H1 (cell line): ENCODE measurements around the gene RAD51B. TPM values are rescaled to one million over a fixed set of nuclear protein-coding genes. Genes with fewer than 3 reads are reported as not detected.

Experiments used
- CTCF ChIA-PET: fragments of 300-600 bp; sonication (Branson Sonifier 250); formaldehyde crosslinking; loops from one replicate; lab custom pipeline; 2021; ENCODE audit not compliant: partially characterized antibody; lab: Charles Lee
- POLR2A ChIA-PET: fragments of 300-600 bp; sonication (Branson Sonifier 250); formaldehyde crosslinking; loops from one replicate; lab custom pipeline; 2021; ENCODE audit warnings: inconsistent platforms; ENCODE audit not compliant: partially characterized antibody; lab: Charles Lee
- DNase-seq, 2 experiments: peaks; one replicate each; pipeline versions ENCODE4 v3.0.0 to v3.0.0-alpha.2; 2010 to 2022; ENCODE audit warnings: low spot score in 2 of 2, low read depth in 1 of 2, mixed read lengths in 1 of 2
- FAIRE-seq: peaks from 2 replicates; lab custom pipeline; 2011; peaks lifted over from hg19 to GRCh38; lab: Jason Lieb, UNC
- H2AFZ ChIP-seq: 2 replicates; pipeline ENCODE4 v1.8.1; 2012; ENCODE audit warnings: low read length, inconsistent platforms
- H2AK5ac ChIP-seq: 2 replicates; pipeline ENCODE4 v1.6.1; 2013; ENCODE audit warnings: low read depth, low read length
- H2BK120ac ChIP-seq: replicated peaks from 2 replicates; pipeline ENCODE3; 2013; ENCODE audit warnings: low read depth, low read length, inconsistent platforms
- H2BK12ac ChIP-seq: 2 replicates; pipeline ENCODE4 v1.6.1; 2013; ENCODE audit warnings: low read depth, low read length
- H2BK15ac ChIP-seq: 2 replicates; pipeline ENCODE4 v1.6.1; 2013; ENCODE audit warnings: low read length
- H2BK20ac ChIP-seq: 2 replicates; pipeline ENCODE4 v1.6.1; 2013; ENCODE audit warnings: low read length
- H2BK5ac ChIP-seq: 2 replicates; pipeline ENCODE4 v1.6.1; 2013; ENCODE audit warnings: low read depth, low read length
- H3K14ac ChIP-seq: 2 replicates; pipeline ENCODE4 v1.6.1; 2013; ENCODE audit warnings: inconsistent platforms; ENCODE audit not compliant: insufficient read length
- H3K18ac ChIP-seq: 2 replicates; pipeline ENCODE4 v1.6.1; 2013; ENCODE audit warnings: low read length; ENCODE audit errors: extremely low read depth
- H3K23ac ChIP-seq: 2 replicates; pipeline ENCODE4 v1.6.1; 2013; ENCODE audit warnings: inconsistent platforms; ENCODE audit not compliant: insufficient read length
- H3K23me2 ChIP-seq: 2 replicates; pipeline ENCODE4 v1.6.1; 2013; ENCODE audit warnings: low read depth, low read length
- H3K27ac ChIP-seq: 2 replicates; pipeline ENCODE4 v1.6.1; 2011; ENCODE audit warnings: low read depth, low read length, inconsistent platforms
- H3K27me3 ChIP-seq, 4 experiments: replicated peaks in 1 of 4; 1 replicate in 1 of 4; 2 replicates in 3 of 4; pipeline versions ENCODE4 v1.6.1 to v1.8.1; 2011 to 2013; ENCODE audit warnings: low read length in 3 of 4, mild to moderate bottlenecking in 3 of 4, inconsistent platforms in 2 of 4, mixed read lengths in 2 of 4, moderate library complexity in 1 of 4; ENCODE audit not compliant: control insufficient read depth in 3 of 4, insufficient read depth in 3 of 4; ENCODE audit errors: extremely low read depth in 1 of 4
- H3K36me3 ChIP-seq, 4 experiments: 2 replicates each; pipeline versions ENCODE4 v1.6.1 to v1.8.1; 2011 to 2013; ENCODE audit warnings: mild to moderate bottlenecking in 4 of 4, low read length in 3 of 4, moderate library complexity in 2 of 4, control low read depth in 1 of 4, inconsistent platforms in 1 of 4; ENCODE audit not compliant: insufficient read depth in 4 of 4, control insufficient read depth in 2 of 4
- H3K4ac ChIP-seq: replicated peaks from 2 replicates; pipeline ENCODE3; 2013; ENCODE audit warnings: low read length, low read depth, mixed read lengths, inconsistent platforms; ENCODE audit not compliant: insufficient read length
- H3K4me1 ChIP-seq, 4 experiments: replicated peaks in 1 of 4; 1 replicate in 1 of 4; 2 replicates in 3 of 4; pipeline versions ENCODE4 v1.6.1 to v1.8.1; 2011 to 2013; ENCODE audit warnings: low read length in 3 of 4, inconsistent platforms in 2 of 4, mixed read lengths in 1 of 4; ENCODE audit not compliant: insufficient read depth in 4 of 4, control insufficient read depth in 3 of 4
- H3K4me2 ChIP-seq, 2 experiments: 2 replicates each; pipeline versions ENCODE4 v1.6.1 to v1.8.1; 2011 to 2013; ENCODE audit warnings: low read depth in 2 of 2, low read length in 2 of 2, control low read depth in 1 of 2, inconsistent platforms in 1 of 2, mild to moderate bottlenecking in 1 of 2; ENCODE audit not compliant: insufficient read depth in 1 of 2
- H3K4me3 ChIP-seq, 4 experiments: fragments of 200-600, 300-600 bp in 1 of 4; sonication (generic), shearing (Covaris generic), sonication (Bioruptor Twin) in 1 of 4; 2 replicates each; pipeline versions ENCODE4 v1.5.1 to v1.8.1; 2011 to 2016; ENCODE audit warnings: low read length in 4 of 4, low read depth in 3 of 4, control low read depth in 2 of 4, inconsistent platforms in 2 of 4, mild to moderate bottlenecking in 2 of 4, mixed read lengths in 1 of 4, moderate library complexity in 1 of 4; ENCODE audit not compliant: insufficient read depth in 2 of 4; ENCODE audit errors: extremely low read depth in 1 of 4
- H3K56ac ChIP-seq: replicated peaks from 2 replicates; pipeline ENCODE3; 2013; ENCODE audit warnings: low read depth, mild to moderate bottlenecking, mixed read lengths, low read length, inconsistent platforms; ENCODE audit not compliant: insufficient read length
- H3K79me1 ChIP-seq: 2 replicates; pipeline ENCODE4 v1.6.1; 2013; ENCODE audit warnings: low read depth, low read length, control low read depth
- H3K79me2 ChIP-seq, 2 experiments: 2 replicates each; pipeline versions ENCODE4 v1.6.1 to v1.8.1; 2012 to 2013; ENCODE audit warnings: low read length in 2 of 2, mild to moderate bottlenecking in 2 of 2, inconsistent platforms in 1 of 2; ENCODE audit not compliant: insufficient read depth in 2 of 2, control insufficient read depth in 1 of 2
- H3K9ac ChIP-seq, 4 experiments: replicated peaks in 1 of 4; 1 replicate in 1 of 4; 2 replicates in 3 of 4; pipeline versions ENCODE4 v1.6.1 to v1.8.1; 2011 to 2013; ENCODE audit warnings: low read depth in 3 of 4, low read length in 3 of 4, control low read depth in 2 of 4, mild to moderate bottlenecking in 2 of 4, moderate library complexity in 2 of 4, inconsistent platforms in 1 of 4; ENCODE audit errors: extremely low read depth in 1 of 4
- H3K9me3 ChIP-seq, 2 experiments: 2 replicates each; pipeline versions ENCODE4 v1.6.1 to v1.8.1; 2012 to 2013; ENCODE audit warnings: mild to moderate bottlenecking in 2 of 2, moderate library complexity in 2 of 2, control low read depth in 1 of 2, inconsistent platforms in 1 of 2, low read depth in 1 of 2, low read length in 1 of 2, mixed read lengths in 1 of 2; ENCODE audit not compliant: insufficient read depth in 2 of 2
- H4K20me1 ChIP-seq, 2 experiments: replicated peaks in 1 of 2; 2 replicates each; pipeline versions ENCODE3 to v1.8.1; 2011 to 2013; ENCODE audit warnings: inconsistent platforms in 2 of 2, low read length in 2 of 2, mild to moderate bottlenecking in 1 of 2; ENCODE audit not compliant: insufficient read depth in 2 of 2, control insufficient read depth in 1 of 2
- H4K5ac ChIP-seq: 2 replicates; pipeline ENCODE4 v1.6.1; 2013; ENCODE audit warnings: low read length, low read depth, mixed read lengths, inconsistent platforms; ENCODE audit not compliant: insufficient read length
- H4K8ac ChIP-seq: 2 replicates; pipeline ENCODE4 v1.8.0; 2013; ENCODE audit warnings: mild to moderate bottlenecking, moderate library complexity, low read length, inconsistent platforms; ENCODE audit not compliant: insufficient read depth; ENCODE audit errors: extremely low read depth
- H4K91ac ChIP-seq: replicated peaks from 2 replicates; pipeline ENCODE3; 2013; ENCODE audit warnings: low read length, mixed read lengths, inconsistent platforms; ENCODE audit not compliant: insufficient read length
- BRCA1 ChIP-seq: IDR thresholded peaks from 2 replicates; pipeline ENCODE4 v1.6.1; 2012; ENCODE audit warnings: low read depth, low read length, improper control_type of control experiment
- CHD2 ChIP-seq: IDR thresholded peaks from 2 replicates; pipeline ENCODE4 v1.6.1; 2012; ENCODE audit warnings: low read length, improper control_type of control experiment
- E2F6 ChIP-seq: IDR thresholded peaks from 2 replicates; pipeline ENCODE4 v1.6.1; 2012; ENCODE audit warnings: inconsistent platforms
- EZH2 ChIP-seq: fragments of 200-600 bp; sonication (generic); IDR thresholded peaks from 2 replicates; pipeline ENCODE4 v1.7.1; 2012; ENCODE audit warnings: low read depth, mild to moderate bottlenecking, moderate library complexity, low read length, inconsistent platforms; ENCODE audit not compliant: severe bottlenecking
- KDM4A ChIP-seq: IDR thresholded peaks from one replicate; pipeline ENCODE4 v1.7.1; 2012; ENCODE audit warnings: low read depth, mild to moderate bottlenecking, moderate library complexity, low read length, inconsistent platforms; ENCODE audit not compliant: severe bottlenecking
- POLR2A ChIP-seq, 2 experiments: IDR thresholded peaks; 1 replicate in 1 of 2; 2 replicates in 1 of 2; pipeline ENCODE4 v1.6.1; 2011; ENCODE audit warnings: low read depth in 2 of 2, low read length in 2 of 2, mild to moderate bottlenecking in 2 of 2; ENCODE audit errors: control extremely low read depth in 1 of 2
- SIX5 ChIP-seq: IDR thresholded peaks from 2 replicates; pipeline ENCODE4 v1.6.1; 2011; ENCODE audit warnings: mild to moderate bottlenecking, low read depth, low read length
- SUZ12 ChIP-seq: fragments of 200-600 bp; sonication (generic); IDR thresholded peaks from 2 replicates; pipeline ENCODE4 v1.6.1; 2012; ENCODE audit warnings: mild to moderate bottlenecking, inconsistent platforms, low read length, moderate library complexity, mixed read lengths
- TAF1 ChIP-seq: IDR thresholded peaks from 2 replicates; pipeline ENCODE4 v1.6.1; 2011; ENCODE audit warnings: mild to moderate bottlenecking, low read depth, low read length
- TAF7 ChIP-seq: optimal IDR thresholded peaks from 2 replicates; pipeline ENCODE3; 2011; ENCODE audit warnings: low read depth, mild to moderate bottlenecking, inconsistent platforms, low read length, moderate library complexity, borderline replicate concordance
- TBP ChIP-seq: IDR thresholded peaks from 2 replicates; pipeline ENCODE4 v1.6.1; 2011; ENCODE audit warnings: low read depth, low read length, improper control_type of control experiment
- WGBS, 2 experiments: shearing (Covaris generic) in 1 of 2; methylation state at CpG; one replicate each; pipeline versions ENCODE4 v1.1.6 to v1.1.7; 2013 to 2015; ENCODE audit warnings: low lambda C conversion rate in 2 of 2, mixed read lengths in 2 of 2, inconsistent platforms in 1 of 2, low coverage in 1 of 2, missing lambda C conversion rate in 1 of 2; ENCODE audit not compliant: insufficient replicate concordance in 2 of 2, insufficient coverage in 1 of 2, insufficient read length in 1 of 2; ENCODE audit errors: extremely low coverage in 1 of 2, missing lambda C conversion rate in 1 of 2; 5-methylcytosine and 5-hydroxymethylcytosine counted together
- polyA plus RNA-seq, 7 experiments: library from polyadenylated mRNA; depleted of rRNA in 3 of 7; stranded (reverse) in 5 of 7; unstranded in 2 of 7; fragments of >200 nt in 5 of 7; fragments of 200-250 nt in 2 of 7; gene quantifications; 1 replicate in 5 of 7; 2 replicates in 1 of 7; 4 replicates in 1 of 7; pipeline versions ENCODE4 v1.2.1 to v1.2.3, GENCODE V29; 2011 to 2013; ENCODE audit warnings: missing spikeins in 2 of 7, mixed read lengths in 2 of 7
- total RNA-seq: library from RNA; stranded (reverse); fragmentation: NEBNext Ultra II Directional; extraction: Animal tissue kit (Norgen Biotek cat#: 25700); gene quantifications from 2 replicates; pipeline ENCODE4 v1.2.1, GENCODE V29; 2021

Gene RAD51B
- total and polyA plus RNA-seq, 2 of the 8 experiments (the other 6 are each of a cell fraction or from before 2014, with no cell fraction given): 3.9 to 14.9 TPM

DNA sequence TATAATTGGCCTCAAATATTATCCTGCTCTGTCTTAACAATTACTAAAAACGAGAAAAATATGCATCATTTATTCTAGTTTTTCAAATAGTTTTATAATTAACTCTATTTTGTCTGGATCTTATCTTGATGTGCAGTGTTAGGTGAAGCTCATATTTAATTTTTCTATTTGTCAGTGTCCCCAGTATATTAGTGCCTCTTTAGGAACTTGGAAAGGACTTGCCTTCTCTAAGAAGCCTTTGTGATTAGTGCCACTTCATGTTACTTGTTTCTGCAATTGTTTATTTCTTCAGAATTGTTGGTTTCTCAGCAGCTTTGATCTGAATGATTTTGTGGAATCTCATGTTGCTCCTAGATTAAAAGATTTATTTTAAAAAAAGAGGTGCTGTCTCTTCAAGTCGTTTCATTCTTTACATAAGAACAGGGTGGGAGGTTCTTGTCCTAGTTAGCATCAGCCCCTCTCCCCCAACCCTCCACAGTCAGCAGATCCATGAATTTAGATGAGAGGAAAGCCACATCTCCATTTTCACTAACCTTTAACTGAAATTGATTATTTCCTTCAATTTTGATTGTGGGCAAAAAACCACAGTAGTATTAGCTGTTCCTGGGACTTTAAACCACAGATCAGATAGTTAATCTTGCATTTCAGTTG, 434.4 kb downstream of the RAD51B start:
- Histone ChIP-seq H3K4me1 (peaks cover 0 to 12% (median 8%) of the 10 kb centered on the region in 4 experiments; a peak in 3 of 7 replicates), H2BK20ac (no peak overlapping the region), H3K4me3 (no peak overlapping the region; a peak in 1 of 8 replicates), H2AFZ (no peak overlapping the region), H4K20me1 (no peaks in the 10 kb centered on the region), H2BK15ac (no peak overlapping the region), H2AK5ac (no peak overlapping the region), H3K79me1 (no peaks in the 10 kb centered on the region), H3K36me3 (no peaks in the 10 kb centered on the region), H4K91ac (no peak overlapping the region), H2BK120ac (no peak overlapping the region), H4K8ac (no peak overlapping the region), H3K9ac (no peak overlapping the region), H3K27ac (no peak overlapping the region), H2BK12ac (no peak overlapping the region), H2BK5ac (no peak overlapping the region; the same call in 1 of the 2 replicates), H3K23me2 (no peaks in the 10 kb centered on the region), H3K18ac (no peak overlapping the region), H3K79me2 (no peaks in the 10 kb centered on the region), H3K4me2 (no peak overlapping the region), H3K56ac (no peak overlapping the region), H3K4ac (no peak overlapping the region), H3K23ac (no peak overlapping the region), H4K5ac (no peak overlapping the region), H3K9me3 (no peaks in the 10 kb centered on the region), H3K27me3 (no peaks in the 10 kb centered on the region), H3K14ac (no peak overlapping the region)
- 45% methylated on average over 2 of the region's 2 CpGs; no CpG with 5 or more reads in 1 of the 2 experiments for WGBS, 2 experiments
- POLR2A ChIA-PET: no interaction called here
- CTCF ChIA-PET: interaction anchor here (0.9 to 1.6 kb wide), 3 partner anchors 19 to 571 kb away, joined by 3 to 5 read pairs (median 3); no protein-coding TSS in a partner anchor
- FAIRE-seq (peak; percentile 48), DNase-seq (no peak)
- TF ChIP-seq BRCA1 (no peak), POLR2A (IDR thresholded peaks at IDR 0.05; ENCODE audit: control extremely low read depth in 1 of 2, low read depth in 2 of 2, low read length in 2 of 2) (peak; percentile 38 to 46; a peak in 2 of 3 replicates), EZH2 (no peak), SIX5 (no peak), E2F6 (no peak), SUZ12 (no peak), TBP (peak; percentile 64; the same call in 1 of the 2 replicates), TAF7 (peak; percentile 95), KDM4A (no peak), CHD2 (no peak), TAF1 (no peak)
